IgD-negative memory B cell (primary cell): ENCODE measurements around the gene EI24. TPM values are rescaled to one million over a fixed set of nuclear protein-coding genes. Genes with fewer than 3 reads are reported as not detected.
A peak's percentile ranks its signal among the peaks of the same experiment; 100 is the strongest.

Source experiments
- H3K27ac Mint-ChIP-seq, 3 donors: one replicate each; pipeline ENCODE4 v1.8.0; 2020 to 2022; ENCODE audit warnings: mild to moderate bottlenecking in 3 of 3, mixed read lengths in 3 of 3, moderate library complexity in 1 of 3
- H3K27me3 Mint-ChIP-seq: one replicate; pipeline ENCODE4 v1.8.0; 2021; ENCODE audit warnings: mixed read lengths
- H3K36me3 Mint-ChIP-seq: one replicate; pipeline ENCODE4 v1.8.0; 2020; ENCODE audit warnings: mild to moderate bottlenecking, mixed read lengths
- H3K4me1 Mint-ChIP-seq, 3 donors: one replicate each; pipeline ENCODE4 v1.8.0; 2020 to 2022; ENCODE audit warnings: mixed read lengths in 3 of 3, mild to moderate bottlenecking in 1 of 3
- H3K4me3 Mint-ChIP-seq, 4 donors: one replicate each; pipeline ENCODE4 v1.8.0; 2020 to 2022; ENCODE audit warnings: mild to moderate bottlenecking in 4 of 4, mixed read lengths in 4 of 4, moderate library complexity in 3 of 4
- H3K9me3 Mint-ChIP-seq, 3 donors: one replicate each; pipeline ENCODE4 v1.8.0; 2020 to 2021; ENCODE audit warnings: mixed read lengths in 3 of 3, mild to moderate bottlenecking in 1 of 3
- polyA plus RNA-seq: library from polyadenylated mRNA; unstranded; fragments of 300-500 nt; fragmentation: Illumina TruSeq; gene quantifications from one replicate; pipeline ENCODE4 v1.2.3, GENCODE V29; 2021

EI24 gene
- polyA plus RNA-seq, 1 donor from 2014 or later, result 41.8 TPM

- peaks cover 8% of the 10 kb centered on the region for H3K36me3 Mint-ChIP-seq
- H3K27ac Mint-ChIP-seq, result peak within 1 kb of the TSS; percentile 90 to 99 (median 98)
- H3K9me3 Mint-ChIP-seq, result no peaks in the 10 kb centered on the region
- H3K27me3 Mint-ChIP-seq, result no peaks in the 10 kb centered on the region
- peak within 1 kb of the TSS; percentile 87 to 97 (median 94) for H3K4me3 Mint-ChIP-seq
- H3K4me1 Mint-ChIP-seq, result peaks cover 24 to 31% (median 29%) of the 10 kb centered on the region in 3 donors
Measured at GRCh38 chr11:125592305-125593113, 23.2 kb downstream of the EI24 start, which contains the start of gene STT3A. TSS of gene STT3A (plus strand) at chr11:125592852. CDS start at chr11:125595916, 3,064 bp downstream.

- Mint-ChIP-seq H3K9me3 (no peaks in the 10 kb centered on the region), H3K27ac (peak overlapping the region; percentile 10 to 99 (median 39)), H3K4me1 (peaks cover 26 to 30% (median 29%) of the 10 kb centered on the region in 3 donors), H3K4me3 (peak overlapping the region; percentile 87 to 97 (median 94)), H3K36me3 (peaks cover 8% of the 10 kb centered on the region), H3K27me3 (no peaks in the 10 kb centered on the region)
Measured at GRCh38 chr11:125593114-125593820, 24.0 kb downstream of the EI24 start.

GRCh38 chr11:125594958-125595357, 25.7 kb downstream of the EI24 start:
- no peaks in the 10 kb centered on the region for H3K27me3 Mint-ChIP-seq
- H3K4me3 Mint-ChIP-seq, result peak overlapping the region in 3 of 4 donors; percentile 60 to 81 (median 65)
- H3K4me1 Mint-ChIP-seq, result peaks cover 26 to 31% (median 30%) of the 10 kb centered on the region in 3 donors
- H3K27ac Mint-ChIP-seq, result peak overlapping the region in 2 of 3 donors; percentile 82 to 95
- H3K9me3 Mint-ChIP-seq, result no peaks in the 10 kb centered on the region
- peaks cover 8% of the 10 kb centered on the region for H3K36me3 Mint-ChIP-seq

- H3K4me3 Mint-ChIP-seq, result no peak overlapping the region
- peaks cover 4 to 7% (median 5%) of the 10 kb centered on the region in 3 donors for H3K4me1 Mint-ChIP-seq
- no peaks in the 10 kb centered on the region for H3K27me3 Mint-ChIP-seq
- H3K36me3 Mint-ChIP-seq, result peaks cover 9% of the 10 kb centered on the region
- no peak overlapping the region for H3K27ac Mint-ChIP-seq
- H3K9me3 Mint-ChIP-seq, result no peaks in the 10 kb centered on the region
Measured at GRCh38 chr11:125600663-125601062, 31.4 kb downstream of the EI24 start.

GRCh38 chr11:125603207-125603606, 33.9 kb downstream of the EI24 start:
- Mint-ChIP-seq H3K27ac (no peak overlapping the region), H3K9me3 (no peaks in the 10 kb centered on the region), H3K4me1 (peaks cover 0 to 6% (median 2%) of the 10 kb centered on the region in 3 donors), H3K4me3 (no peak overlapping the region), H3K27me3 (no peaks in the 10 kb centered on the region), H3K36me3 (peaks cover 8% of the 10 kb centered on the region)

GRCh38 chr11:125605417-125605816, 36.1 kb downstream of the EI24 start:
- no peak overlapping the region for H3K27ac Mint-ChIP-seq
- no peak overlapping the region for H3K4me3 Mint-ChIP-seq
- H3K4me1 Mint-ChIP-seq, result peaks cover 0 to 3% (median 2%) of the 10 kb centered on the region in 3 donors
- no peaks in the 10 kb centered on the region for H3K27me3 Mint-ChIP-seq
- H3K36me3 Mint-ChIP-seq, result peaks cover 8% of the 10 kb centered on the region
- no peaks in the 10 kb centered on the region for H3K9me3 Mint-ChIP-seq

GRCh38 chr11:125609545-125609944, 40.3 kb downstream of the EI24 start:
- H3K4me1 Mint-ChIP-seq, result peaks cover 0 to 3% (median 1%) of the 10 kb centered on the region in 3 donors
- H3K27me3 Mint-ChIP-seq, result no peaks in the 10 kb centered on the region
- no peaks in the 10 kb centered on the region for H3K9me3 Mint-ChIP-seq
- peaks cover 1% of the 10 kb centered on the region for H3K36me3 Mint-ChIP-seq
- H3K27ac Mint-ChIP-seq, result no peak overlapping the region
- no peak overlapping the region for H3K4me3 Mint-ChIP-seq

- Mint-ChIP-seq H3K36me3 (no peaks in the 10 kb centered on the region), H3K4me1 (no peaks in the 10 kb centered on the region), H3K9me3 (no peaks in the 10 kb centered on the region), H3K27me3 (no peaks in the 10 kb centered on the region), H3K27ac (no peak overlapping the region), H3K4me3 (no peak overlapping the region)
Measured at GRCh38 chr11:125618383-125618782, 49.1 kb downstream of the EI24 start.

GRCh38 chr11:125621995-125622394, 52.7 kb downstream of the EI24 start:
- Mint-ChIP-seq H3K27me3 (peaks cover 2% of the 10 kb centered on the region), H3K4me1 (peaks cover 9 to 12% (median 10%) of the 10 kb centered on the region in 3 donors), H3K27ac (no peak overlapping the region), H3K36me3 (no peaks in the 10 kb centered on the region), H3K4me3 (peak overlapping the region in 1 of 4 donors; percentile 58), H3K9me3 (no peaks in the 10 kb centered on the region)

GRCh38 chr11:125623064-125623463, 53.8 kb downstream of the EI24 start:
- H3K4me1 Mint-ChIP-seq, result peaks cover 9 to 12% (median 10%) of the 10 kb centered on the region in 3 donors
- H3K27me3 Mint-ChIP-seq, result peaks cover 2% of the 10 kb centered on the region
- no peaks in the 10 kb centered on the region for H3K9me3 Mint-ChIP-seq
- H3K36me3 Mint-ChIP-seq, result no peaks in the 10 kb centered on the region
- peak overlapping the region in 1 of 3 donors; percentile 27 for H3K27ac Mint-ChIP-seq
- peak overlapping the region in 1 of 4 donors; percentile 95 for H3K4me3 Mint-ChIP-seq

- peak within 1 kb of the TSS; percentile 93 to 100 (median 99) for H3K27ac Mint-ChIP-seq
- H3K9me3 Mint-ChIP-seq, result no peaks in the 10 kb centered on the region
- H3K4me3 Mint-ChIP-seq, result peak within 1 kb of the TSS; percentile 88 to 99 (median 96)
- peaks cover 9 to 12% (median 10%) of the 10 kb centered on the region in 3 donors for H3K4me1 Mint-ChIP-seq
- H3K36me3 Mint-ChIP-seq, result no peaks in the 10 kb centered on the region
- H3K27me3 Mint-ChIP-seq, result peaks cover 2% of the 10 kb centered on the region
Measured at GRCh38 chr11:125624756-125625213, 55.5 kb downstream of the EI24 start, which contains the start of gene CHEK1. TSS of gene CHEK1 (plus strand) at chr11:125625163. CDS start at chr11:125626769, 1,606 bp downstream.

GRCh38 chr11:125625225-125625629, 56.0 kb downstream of the EI24 start:
- Mint-ChIP-seq H3K4me1 (peaks cover 9 to 12% (median 10%) of the 10 kb centered on the region in 3 donors), H3K4me3 (peak overlapping the region; percentile 88 to 99 (median 96)), H3K36me3 (no peaks in the 10 kb centered on the region), H3K9me3 (no peaks in the 10 kb centered on the region), H3K27me3 (peaks cover 2% of the 10 kb centered on the region), H3K27ac (peak overlapping the region; percentile 93 to 100 (median 99))

- peak overlapping the region; percentile 88 to 99 (median 96) for H3K4me3 Mint-ChIP-seq
- H3K36me3 Mint-ChIP-seq, result no peaks in the 10 kb centered on the region
- H3K4me1 Mint-ChIP-seq, result peaks cover 9 to 12% (median 10%) of the 10 kb centered on the region in 3 donors
- peak overlapping the region; percentile 93 to 100 (median 99) for H3K27ac Mint-ChIP-seq
- peaks cover 2% of the 10 kb centered on the region for H3K27me3 Mint-ChIP-seq
- H3K9me3 Mint-ChIP-seq, result no peaks in the 10 kb centered on the region
Measured at GRCh38 chr11:125625630-125626287, 56.5 kb downstream of the EI24 start.

- Mint-ChIP-seq H3K27me3 (peaks cover 2% of the 10 kb centered on the region), H3K4me1 (peaks cover 9 to 12% (median 10%) of the 10 kb centered on the region in 3 donors), H3K9me3 (no peaks in the 10 kb centered on the region), H3K4me3 (peak overlapping the region; percentile 88 to 99 (median 96)), H3K27ac (peak overlapping the region; percentile 93 to 100 (median 99)), H3K36me3 (no peaks in the 10 kb centered on the region)
Measured at GRCh38 chr11:125626288-125626950, 57.1 kb downstream of the EI24 start.
